Duodenal mucosa (tissue), 2 donors: Measurements from ENCODE around the gene PER1.
A peak's percentile ranks its signal among the peaks of the same experiment; 100 is the strongest.

Experiments used
- H3K27ac ChIP-seq: one replicate; pipeline ENCODE4 v1.7.0; 2013; ENCODE audit warnings: low read depth, low read length
- H3K27me3 ChIP-seq, 2 donors: one replicate each; pipeline ENCODE4 v1.7.0; 2013; ENCODE audit warnings: low read length in 2 of 2, control low read depth in 1 of 2; ENCODE audit not compliant: insufficient read depth in 2 of 2, control insufficient read depth in 1 of 2
- H3K36me3 ChIP-seq, 2 donors: one replicate each; pipeline ENCODE4 v1.7.0; 2013; ENCODE audit warnings: low read length in 2 of 2, control low read depth in 1 of 2; ENCODE audit not compliant: insufficient read depth in 2 of 2, control insufficient read depth in 1 of 2
- H3K4me1 ChIP-seq, 2 donors: one replicate each; pipeline ENCODE4 v1.7.0; 2013; ENCODE audit warnings: low read length in 2 of 2, control low read depth in 1 of 2; ENCODE audit not compliant: insufficient read depth in 2 of 2, control insufficient read depth in 1 of 2
- H3K4me3 ChIP-seq, 2 donors: one replicate each; pipeline ENCODE4 v1.7.0; 2013; ENCODE audit warnings: low read length in 2 of 2, low read depth in 1 of 2
- H3K9ac ChIP-seq, 2 donors: one replicate each; pipeline ENCODE4 v1.7.0; 2013; ENCODE audit warnings: low read length in 2 of 2, low read depth in 1 of 2
- H3K9me3 ChIP-seq, 2 donors: one replicate each; pipeline ENCODE4 v1.7.0; 2013; ENCODE audit warnings: low read length in 2 of 2, control low read depth in 1 of 2; ENCODE audit not compliant: control insufficient read depth in 1 of 2

The PER1 gene

DNA sequence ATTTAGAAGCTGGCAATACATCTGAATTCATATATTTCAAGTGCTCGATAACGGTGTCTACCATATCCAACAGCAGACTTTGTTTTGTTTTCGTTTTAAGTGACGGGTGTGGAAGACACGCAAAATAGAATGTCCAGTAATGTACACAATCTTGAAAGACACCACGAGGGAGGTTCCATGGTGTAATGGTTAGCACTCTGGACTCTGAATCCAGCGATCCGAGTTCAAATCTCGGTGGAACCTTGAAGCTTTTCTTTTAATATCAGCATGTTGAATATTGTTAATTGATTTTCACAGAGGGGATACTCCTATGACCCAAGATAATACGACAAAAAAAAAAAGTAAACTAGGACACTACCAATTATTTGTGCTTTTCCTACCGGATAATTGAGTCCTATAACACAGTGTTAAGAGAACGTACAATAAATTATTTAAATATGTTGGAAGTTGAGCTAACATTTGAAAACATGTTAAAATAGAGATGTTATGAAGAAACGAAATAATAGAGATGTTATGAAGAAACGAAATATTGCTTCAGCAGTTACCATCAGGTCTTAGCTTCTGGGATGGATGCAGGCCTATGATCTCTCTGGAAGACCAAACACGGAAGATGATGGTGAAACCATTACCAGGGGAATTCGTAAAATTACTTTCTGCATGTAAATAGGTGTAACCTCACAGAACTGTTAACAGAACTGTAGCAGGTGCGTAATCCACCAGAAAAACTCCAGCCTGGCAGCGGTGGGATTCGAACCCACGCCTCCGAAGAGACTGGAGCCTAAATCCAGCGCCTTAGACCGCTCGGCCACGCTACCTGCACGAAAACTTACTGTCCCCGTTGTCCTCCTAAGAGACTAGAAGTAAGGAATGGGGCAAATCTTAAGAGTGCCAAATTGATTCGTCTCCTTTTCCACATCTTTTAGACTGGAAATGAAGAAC, 32.4 kb downstream of the PER1 start:
- Histone ChIP-seq H3K27me3 (peaks cover 59% of the 10 kb centered on the region in 2 donors), H3K4me1 (peaks cover 52 to 65% of the 10 kb centered on the region in 2 donors), H3K4me3 (peak overlapping the region; percentile 80 to 82), H3K9ac (no peak overlapping the region), H3K36me3 (no peaks in the 10 kb centered on the region), H3K9me3 (no peaks in the 10 kb centered on the region), H3K27ac (no peak overlapping the region)

DNA sequence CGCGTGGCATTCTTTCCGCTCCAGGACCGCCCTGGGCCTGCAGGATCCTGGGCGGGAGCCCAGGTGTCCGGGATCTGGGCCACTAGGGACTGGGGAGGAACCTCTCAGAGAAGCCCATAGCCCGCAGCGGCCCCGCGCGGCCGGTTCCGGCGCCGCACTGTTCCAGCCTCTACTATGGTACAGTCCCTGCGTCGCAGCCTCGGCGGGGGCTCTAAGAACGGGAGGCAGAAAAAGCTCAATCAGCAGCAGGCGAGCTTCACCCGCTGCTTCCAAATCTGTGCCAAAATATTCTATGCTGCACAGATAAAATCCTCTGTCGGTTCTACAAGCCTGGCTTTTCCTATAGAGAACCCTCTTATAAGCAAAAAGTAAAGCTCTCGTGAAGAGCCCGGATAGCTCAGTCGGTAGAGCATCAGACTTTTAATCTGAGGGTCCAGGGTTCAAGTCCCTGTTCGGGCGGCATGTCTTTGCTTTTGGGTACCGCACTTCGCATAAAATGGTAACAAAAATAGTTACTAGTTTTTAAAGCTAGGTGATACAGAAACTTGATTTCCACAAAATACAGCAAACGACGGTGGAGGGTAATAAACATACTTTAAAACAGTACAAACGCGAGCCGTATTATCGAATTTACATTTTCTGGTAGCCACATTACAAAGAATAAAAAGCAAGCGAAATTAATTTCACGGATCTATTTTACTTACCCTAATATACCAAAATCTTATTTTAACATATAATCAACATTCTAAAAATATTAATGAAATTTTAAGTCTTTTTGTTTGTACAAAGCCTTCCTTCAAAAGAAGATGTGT, 33.2 kb downstream of the PER1 start:
- Histone ChIP-seq H3K4me1 (peaks cover 43 to 57% of the 10 kb centered on the region in 2 donors), H3K27me3 (peaks cover 59% of the 10 kb centered on the region in 2 donors), H3K9ac (peak overlapping the region; percentile 63 to 89)

DNA sequence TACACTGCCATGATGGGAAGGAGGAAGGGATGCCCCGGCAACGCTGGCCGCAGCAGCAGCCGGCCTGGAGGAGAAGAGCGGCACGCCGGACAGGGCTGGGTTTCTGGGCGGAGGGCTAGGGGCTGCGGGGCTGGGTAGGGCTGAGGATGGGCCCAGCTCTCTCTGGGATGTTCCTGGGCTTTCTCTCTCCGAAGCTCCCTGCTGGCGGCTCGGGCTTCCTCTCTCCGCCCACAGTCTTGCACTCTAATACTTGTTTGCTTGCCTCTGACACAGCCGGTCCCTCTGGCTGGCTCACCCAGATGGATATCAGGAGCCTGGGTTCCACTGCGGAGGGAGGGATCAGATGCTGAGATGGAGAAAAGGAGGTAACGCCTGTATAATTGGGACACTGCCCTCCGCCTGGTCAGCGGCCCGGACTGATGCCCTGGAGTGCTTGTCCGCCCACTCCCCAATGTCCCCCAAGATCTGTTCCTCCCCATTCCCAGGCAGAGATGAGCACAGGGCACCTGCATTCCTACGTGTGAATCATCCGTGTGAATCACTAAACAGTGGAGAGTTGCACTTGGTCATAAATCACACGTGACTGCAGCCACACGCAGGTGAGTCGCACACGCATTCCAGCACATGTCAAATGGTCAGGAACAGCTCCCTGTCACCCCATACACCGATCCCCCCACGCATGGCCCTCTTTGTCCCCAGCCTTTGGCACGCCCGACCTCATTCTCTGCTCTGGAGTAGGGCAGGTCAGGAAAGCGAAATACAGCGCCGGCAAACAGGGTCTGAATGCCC, 34.0 kb downstream of the PER1 start, which contains the start of gene ALOXE3:
Gene ALOXE3, minus strand, starts transcription at position 535 of the 789 bp plus-strand sequence. Its CDS starts 524 bp downstream, at position 11.
- Histone ChIP-seq H3K4me3 (peak within 1 kb of the TSS; percentile 80 to 82), H3K27ac (no peak within 1 kb of the TSS), H3K9me3 (no peaks in the 10 kb centered on the region), H3K9ac (peak within 1 kb of the TSS; percentile 63 to 89), H3K27me3 (peaks cover 53% of the 10 kb centered on the region in 2 donors), H3K4me1 (peaks cover 35 to 49% of the 10 kb centered on the region in 2 donors), H3K36me3 (no peaks in the 10 kb centered on the region)

More for the DNA sequence above, 33.2 kb downstream of the PER1 start:
- H3K4me3 ChIP-seq = peak overlapping the region; percentile 80 to 82
- H3K36me3 ChIP-seq = no peaks in the 10 kb centered on the region
- no peak overlapping the region for H3K27ac ChIP-seq
- H3K9me3 ChIP-seq = no peaks in the 10 kb centered on the region

DNA sequence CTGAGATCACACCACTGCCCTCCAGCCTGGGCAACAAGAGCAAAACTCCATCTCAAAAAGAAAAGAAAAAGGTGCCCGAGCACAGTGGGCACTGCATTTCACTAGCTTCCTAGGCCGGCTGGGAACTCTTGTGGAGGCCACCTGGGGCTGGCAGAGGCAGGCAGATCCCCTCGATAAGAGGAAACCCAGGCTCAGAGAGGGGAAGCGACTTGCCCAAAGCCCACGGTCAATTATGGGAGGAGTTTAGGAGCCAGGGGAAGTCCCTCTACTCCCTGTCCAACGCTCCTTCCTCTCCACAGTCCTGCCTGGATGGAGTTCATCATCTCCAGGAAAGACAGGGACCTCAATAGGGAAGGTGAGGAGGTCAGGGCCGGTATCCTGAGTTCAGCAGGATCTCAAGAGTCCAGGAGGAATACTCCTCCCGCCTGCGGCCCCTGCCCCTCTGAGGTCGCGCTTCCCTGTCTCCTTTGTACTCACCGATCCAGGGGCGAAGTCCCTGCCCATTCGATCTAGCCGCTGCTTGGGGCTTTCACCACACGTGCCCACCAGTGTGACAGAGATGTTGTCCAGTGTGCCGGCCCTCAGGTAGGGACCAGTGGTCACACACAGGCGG, 34.7 kb downstream of the PER1 start:
- H3K27ac ChIP-seq = no peak overlapping the region
- no peaks in the 10 kb centered on the region for H3K36me3 ChIP-seq
- peak overlapping the region in 1 of 2 donors; percentile 63 for H3K9ac ChIP-seq
- no peaks in the 10 kb centered on the region for H3K9me3 ChIP-seq
- H3K27me3 ChIP-seq = peaks cover 53% of the 10 kb centered on the region in 2 donors
- H3K4me3 ChIP-seq = peak overlapping the region in 1 of 2 donors; percentile 80
- H3K4me1 ChIP-seq = peaks cover 28 to 42% of the 10 kb centered on the region in 2 donors

DNA sequence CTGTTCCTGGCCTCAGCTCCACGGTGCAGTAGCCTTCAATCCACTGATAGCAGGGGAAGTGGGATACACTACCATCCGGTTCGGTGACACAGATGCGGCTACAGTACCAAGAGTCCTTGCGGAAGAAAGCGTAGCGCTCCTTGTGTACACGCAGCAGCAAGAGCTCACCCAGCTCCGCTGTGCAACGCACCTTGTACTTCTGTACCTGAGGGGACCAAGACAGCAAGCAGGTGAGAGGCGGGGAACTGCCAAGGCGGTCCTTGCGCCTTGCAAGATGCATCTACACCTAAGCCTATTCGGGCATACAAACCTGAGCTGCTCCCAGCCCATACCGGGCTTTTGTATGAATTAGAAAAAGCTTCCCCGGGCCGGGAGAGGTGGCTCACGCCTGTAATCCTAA, 35.4 kb downstream of the PER1 start:
- no peaks in the 10 kb centered on the region for H3K9me3 ChIP-seq
- H3K4me3 ChIP-seq = no peak overlapping the region
- no peak overlapping the region for H3K9ac ChIP-seq
- H3K4me1 ChIP-seq = peaks cover 24 to 35% of the 10 kb centered on the region in 2 donors
- H3K27ac ChIP-seq = no peak overlapping the region
- H3K27me3 ChIP-seq = peaks cover 53 to 57% of the 10 kb centered on the region in 2 donors
- no peaks in the 10 kb centered on the region for H3K36me3 ChIP-seq

DNA sequence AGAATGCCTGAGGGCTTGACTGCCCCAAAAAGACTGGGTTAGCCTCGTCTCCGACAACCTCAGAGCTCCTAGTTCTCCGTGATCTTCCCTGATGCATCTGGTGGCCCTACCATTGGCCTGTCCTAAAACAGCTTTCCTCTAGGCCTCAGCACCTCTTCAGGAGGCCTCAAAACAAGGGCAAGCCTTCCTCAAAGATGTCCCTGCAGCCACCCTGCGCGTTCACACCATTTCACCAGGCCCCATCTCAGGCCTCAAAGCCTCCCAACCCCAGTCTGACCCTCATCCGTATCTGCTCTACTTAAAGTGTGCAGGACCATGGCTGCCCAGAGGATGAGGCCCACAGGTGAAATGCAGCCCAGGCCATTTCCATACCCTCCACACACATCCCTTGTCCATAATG, 41.3 kb downstream of the PER1 start:
- Histone ChIP-seq H3K9ac (no peak overlapping the region), H3K36me3 (no peaks in the 10 kb centered on the region), H3K4me3 (no peak overlapping the region), H3K27ac (no peak overlapping the region), H3K27me3 (peaks cover 53 to 57% of the 10 kb centered on the region in 2 donors), H3K4me1 (peaks cover 5 to 10% of the 10 kb centered on the region in 2 donors), H3K9me3 (no peaks in the 10 kb centered on the region)

DNA sequence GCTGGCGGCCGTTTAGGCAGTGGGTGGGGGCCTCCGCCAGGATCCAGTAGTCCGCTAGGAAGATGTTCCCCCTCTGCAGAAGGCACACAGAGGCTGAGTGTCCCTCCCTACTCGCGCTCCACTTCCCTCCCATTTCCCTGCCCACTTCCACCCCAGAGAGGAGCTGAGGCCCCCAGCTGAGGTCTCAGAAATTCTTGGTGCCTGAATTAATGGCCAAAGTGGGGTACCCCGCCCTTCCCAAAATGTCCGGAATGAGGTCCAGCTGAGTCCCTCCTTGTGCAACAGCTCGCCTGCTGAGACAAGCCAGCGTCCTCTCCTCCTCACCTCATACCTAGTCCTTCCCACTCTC, 41.8 kb downstream of the PER1 start:
- peaks cover 5 to 10% of the 10 kb centered on the region in 2 donors for H3K4me1 ChIP-seq
- no peaks in the 10 kb centered on the region for H3K36me3 ChIP-seq
- no peaks in the 10 kb centered on the region for H3K9me3 ChIP-seq
- no peak overlapping the region for H3K27ac ChIP-seq
- no peak overlapping the region for H3K9ac ChIP-seq
- H3K27me3 ChIP-seq = peaks cover 48 to 52% of the 10 kb centered on the region in 2 donors
- peak overlapping the region in 1 of 2 donors; percentile 69 for H3K4me3 ChIP-seq

DNA sequence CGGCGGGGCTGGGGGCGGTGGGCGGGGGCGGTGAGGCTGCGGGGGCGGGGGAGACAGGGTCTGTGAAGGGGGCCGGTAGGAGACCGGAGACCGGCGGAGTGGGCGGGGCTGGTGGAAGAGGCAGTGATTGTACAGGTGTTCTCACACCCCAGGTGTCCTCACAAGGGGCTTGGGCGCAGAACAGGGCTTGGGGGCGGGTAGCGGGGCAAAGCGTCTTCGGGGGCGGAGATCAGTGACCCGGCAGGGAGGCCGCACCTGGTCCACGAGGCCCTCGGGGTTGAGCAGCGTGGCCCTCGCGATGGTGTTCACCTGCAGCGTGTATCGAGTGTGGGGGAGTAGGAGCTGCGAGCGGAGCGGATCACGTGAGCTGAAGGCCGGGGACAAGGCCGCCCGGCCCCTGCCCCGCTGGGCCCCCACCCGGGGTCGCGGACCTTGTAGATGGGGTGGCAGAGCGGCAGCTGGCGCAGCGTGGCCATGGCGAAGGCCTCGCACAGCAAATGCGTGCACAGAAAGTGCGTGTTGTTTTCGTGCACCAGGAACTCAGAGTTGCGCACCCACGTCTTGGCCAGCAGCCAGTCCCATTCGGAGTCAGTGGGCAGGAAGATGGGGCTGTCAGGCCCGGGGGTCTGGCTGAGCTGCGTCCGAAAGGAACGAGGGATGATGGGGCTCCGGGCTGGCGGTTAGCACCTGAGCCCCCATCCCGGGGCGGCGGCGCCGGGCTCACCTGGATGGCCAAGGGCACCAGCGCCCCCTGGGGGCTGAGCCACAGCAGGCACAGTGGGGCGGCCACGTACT, 42.3 kb downstream of the PER1 start:
- Histone ChIP-seq H3K36me3 (no peaks in the 10 kb centered on the region), H3K27ac (no peak overlapping the region), H3K9ac (peak overlapping the region in 1 of 2 donors; percentile 25), H3K4me3 (peak overlapping the region; percentile 67 to 69), H3K27me3 (peaks cover 42 to 46% of the 10 kb centered on the region in 2 donors), H3K9me3 (no peaks in the 10 kb centered on the region), H3K4me1 (peaks cover 5 to 10% of the 10 kb centered on the region in 2 donors)
